GM18517 (cell line): ENCODE data around the gene TAF11L12.
"Not testable (repeated sequence)": the region's sequence is repeated elsewhere in the genome, so short reads cannot be mapped to it uniquely, and the experiment has no call there.

ENCODE experiments used
- ATAC-seq: cut with Tn5 transposase; IDR thresholded peaks from one replicate; pipeline ENCODE4 v1.9.1; 2021; ENCODE audit warnings: mild to moderate bottlenecking, moderate library complexity; ENCODE audit not compliant: unreplicated experiment

The TAF11L12 gene

DNA sequence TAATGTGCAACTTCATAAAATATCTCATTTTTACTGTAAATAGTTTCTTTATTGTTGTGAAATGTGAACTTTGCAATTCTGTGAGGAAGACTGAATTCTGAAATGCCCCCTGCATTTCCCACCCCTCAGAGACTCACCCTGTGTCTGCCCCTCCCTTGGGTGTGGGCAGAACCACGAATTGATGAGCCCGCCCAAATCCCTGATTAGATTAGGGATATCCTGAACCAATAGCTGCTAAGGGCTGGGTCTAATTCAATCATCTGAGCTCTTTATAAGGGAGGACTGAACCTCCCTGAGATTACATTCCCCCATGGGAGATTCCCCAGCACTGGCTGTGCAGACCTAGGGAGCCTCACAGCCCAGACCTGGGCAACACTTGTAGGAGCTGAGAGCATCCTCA lies at the start of gene TAF11L12:
TAF11L12 (plus strand) TSS at position 301 of the 400 bp plus-strand sequence.
- ATAC-seq: not testable (repeated sequence)

DNA sequence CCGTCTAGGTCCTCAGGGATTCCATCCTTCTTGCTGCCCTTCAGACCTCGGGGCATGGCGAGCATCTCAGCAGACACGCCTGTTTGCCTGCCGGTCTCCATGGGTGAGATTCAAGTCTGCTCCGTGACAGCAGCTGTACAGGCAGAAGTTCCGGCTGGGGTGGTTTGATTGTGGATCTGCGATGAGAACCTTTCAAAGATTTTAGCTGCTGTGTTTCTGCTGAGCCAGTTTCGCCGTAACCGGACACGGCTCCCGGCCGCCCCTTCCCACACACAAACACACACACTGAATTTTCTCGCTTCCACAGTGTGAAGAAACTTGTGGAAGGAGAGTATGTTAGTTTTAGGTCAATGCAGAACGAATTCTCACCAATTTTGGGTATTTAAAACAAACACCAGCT lies 24.5 kb upstream of the TAF11L12 start, which contains the start of gene TAF11L7:
TAF11L7 (minus strand) TSS at position 101 of the 400 bp plus-strand sequence.
- ATAC-seq: not testable (repeated sequence)

DNA sequence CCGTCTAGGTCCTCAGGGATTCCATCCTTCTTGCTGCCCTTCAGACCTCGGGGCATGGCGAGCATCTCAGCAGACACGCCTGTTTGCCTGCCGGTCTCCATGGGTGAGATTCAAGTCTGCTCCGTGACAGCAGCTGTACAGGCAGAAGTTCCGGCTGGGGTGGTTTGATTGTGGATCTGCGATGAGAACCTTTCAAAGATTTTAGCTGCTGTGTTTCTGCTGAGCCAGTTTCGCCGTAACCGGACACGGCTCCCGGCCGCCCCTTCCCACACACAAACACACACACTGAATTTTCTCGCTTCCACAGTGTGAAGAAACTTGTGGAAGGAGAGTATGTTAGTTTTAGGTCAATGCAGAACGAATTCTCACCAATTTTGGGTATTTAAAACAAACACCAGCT lies 19.3 kb upstream of the TAF11L12 start, which contains the start of gene TAF11L8:
TAF11L8 (minus strand) TSS at position 101 of the 400 bp plus-strand sequence.
- not testable (repeated sequence) for ATAC-seq

DNA sequence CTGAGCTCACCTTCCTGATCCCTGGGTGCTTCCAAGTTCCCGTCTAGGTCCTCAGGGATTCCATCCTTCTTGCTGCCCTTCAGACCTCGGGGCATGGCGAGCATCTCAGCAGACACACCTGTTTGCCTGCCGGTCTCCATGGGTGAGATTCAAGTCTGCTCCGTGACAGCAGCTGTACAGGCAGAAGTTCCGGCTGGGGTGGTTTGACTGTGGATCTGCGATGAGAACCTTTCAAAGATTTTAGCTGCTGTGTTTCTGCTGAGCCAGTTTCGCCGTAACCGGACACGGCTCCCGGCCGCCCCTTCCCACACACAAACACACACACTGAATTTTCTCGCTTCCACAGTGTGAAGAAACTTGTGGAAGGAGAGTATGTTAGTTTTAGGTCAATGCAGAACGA lies 15.9 kb upstream of the TAF11L12 start, which contains the start of gene TAF11L9:
TAF11L9 (minus strand) TSS at position 140 of the 400 bp plus-strand sequence.
- ATAC-seq: not testable (repeated sequence)

DNA sequence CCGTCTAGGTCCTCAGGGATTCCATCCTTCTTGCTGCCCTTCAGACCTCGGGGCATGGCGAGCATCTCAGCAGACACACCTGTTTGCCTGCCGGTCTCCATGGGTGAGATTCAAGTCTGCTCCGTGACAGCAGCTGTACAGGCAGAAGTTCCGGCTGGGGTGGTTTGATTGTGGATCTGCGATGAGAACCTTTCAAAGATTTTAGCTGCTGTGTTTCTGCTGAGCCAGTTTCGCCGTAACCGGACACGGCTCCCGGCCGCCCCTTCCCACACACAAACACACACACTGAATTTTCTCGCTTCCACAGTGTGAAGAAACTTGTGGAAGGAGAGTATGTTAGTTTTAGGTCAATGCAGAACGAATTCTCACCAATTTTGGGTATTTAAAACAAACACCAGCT lies 12.5 kb upstream of the TAF11L12 start, which contains the start of gene TAF11L10:
TAF11L10 (minus strand) TSS at position 101 of the 400 bp plus-strand sequence.
- ATAC-seq: not testable (repeated sequence)

DNA sequence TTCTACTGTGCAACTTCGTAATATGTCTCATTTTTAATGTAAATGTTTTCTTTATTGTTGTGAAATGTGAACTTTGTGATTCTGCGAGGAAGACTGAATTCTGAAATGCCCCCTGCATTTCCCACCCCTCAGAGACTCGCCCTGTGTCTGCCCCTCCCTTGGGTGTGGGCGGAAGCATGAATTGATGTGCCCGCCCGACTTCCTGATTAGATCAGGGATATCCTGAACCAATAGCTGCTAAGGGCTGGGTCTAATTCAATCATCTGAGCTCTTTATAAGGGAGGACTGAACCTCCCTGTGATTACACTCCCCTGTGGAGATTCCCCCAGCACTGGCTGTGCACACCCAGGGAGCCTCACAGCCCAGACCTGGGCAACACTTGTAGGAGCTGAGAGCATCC lies 6.3 kb upstream of the TAF11L12 start, which contains the start of gene TAF11L11:
TAF11L11 (plus strand) TSS at position 304 of the 400 bp plus-strand sequence.
- not testable (repeated sequence) for ATAC-seq

DNA sequence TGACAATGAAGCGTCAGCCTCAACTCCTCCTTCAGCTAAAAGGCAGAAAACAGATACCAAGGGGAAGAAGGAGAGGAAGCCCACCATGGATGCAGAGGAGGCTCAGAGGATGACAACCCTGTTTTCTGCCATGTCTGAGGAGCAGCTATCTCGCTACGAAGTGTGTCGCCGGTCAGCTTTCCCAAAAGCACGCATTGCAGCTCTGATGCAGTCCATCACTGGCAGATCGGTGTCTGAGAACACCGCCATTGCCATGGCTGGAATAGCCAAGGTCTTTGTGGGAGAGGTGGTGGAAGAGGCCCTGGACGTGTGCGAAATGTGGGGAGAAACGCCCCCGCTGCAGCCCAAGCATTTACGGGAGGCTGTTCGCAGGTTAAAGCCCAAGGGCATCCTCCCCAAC lies 5.2 kb upstream of the TAF11L12 start:
- ATAC-seq: no peak

DNA sequence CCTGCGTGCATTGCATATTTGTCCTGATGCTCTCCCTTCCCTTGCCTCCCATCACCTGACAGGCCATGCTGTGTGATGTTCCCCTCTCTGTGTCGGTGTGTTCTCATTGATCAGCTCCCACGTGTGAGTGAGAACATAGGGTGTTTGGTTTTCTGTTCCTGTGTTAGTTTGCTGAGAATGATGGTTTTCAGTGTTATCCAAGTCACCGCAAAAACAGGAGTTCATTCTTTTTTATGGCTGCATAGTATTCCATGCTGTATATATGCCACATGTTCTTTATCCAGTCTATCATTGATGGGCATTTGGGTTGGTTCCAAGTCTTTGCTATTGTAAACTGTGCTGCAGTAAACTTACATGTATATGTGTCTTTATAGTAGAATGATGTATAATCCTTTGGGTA lies 2.7 kb upstream of the TAF11L12 start:
- ATAC-seq: not testable (repeated sequence)

DNA sequence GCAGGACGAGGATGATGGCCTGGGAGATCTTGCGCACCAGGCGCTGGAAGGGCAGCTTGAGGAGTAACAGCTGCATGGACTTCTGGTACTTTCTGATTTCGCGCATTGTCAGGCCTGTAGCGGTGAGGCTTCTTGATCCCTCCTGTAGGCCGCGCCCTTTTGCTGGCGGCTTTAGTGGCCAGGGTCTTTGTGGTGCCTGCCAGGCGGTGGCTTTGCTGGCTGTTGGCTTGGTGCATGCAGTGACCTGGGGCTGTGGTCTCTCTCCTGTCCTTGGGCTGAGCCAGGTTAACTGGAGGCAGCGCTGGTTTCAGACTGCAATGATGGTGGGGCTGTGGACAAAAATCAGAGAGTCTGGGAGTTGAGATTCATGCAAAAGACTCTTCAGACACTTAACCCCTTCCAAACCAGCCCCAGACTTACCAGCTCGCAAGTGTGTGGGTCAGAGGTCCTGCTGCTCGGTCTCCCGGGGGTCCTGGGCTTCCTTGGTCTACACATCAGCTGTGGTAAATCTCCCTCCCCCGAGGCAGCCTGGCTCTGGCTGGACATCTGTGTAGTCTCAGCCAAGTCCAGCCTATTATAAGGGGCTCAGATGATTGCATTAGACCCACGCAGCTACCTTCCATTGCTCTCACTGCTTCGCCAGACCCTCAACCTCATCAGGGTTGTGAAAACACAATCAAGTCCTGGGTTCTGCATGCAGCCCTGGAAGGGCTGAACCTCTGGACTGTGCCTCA lies 4.8 kb downstream of the TAF11L12 start:
- no peak for ATAC-seq

DNA sequence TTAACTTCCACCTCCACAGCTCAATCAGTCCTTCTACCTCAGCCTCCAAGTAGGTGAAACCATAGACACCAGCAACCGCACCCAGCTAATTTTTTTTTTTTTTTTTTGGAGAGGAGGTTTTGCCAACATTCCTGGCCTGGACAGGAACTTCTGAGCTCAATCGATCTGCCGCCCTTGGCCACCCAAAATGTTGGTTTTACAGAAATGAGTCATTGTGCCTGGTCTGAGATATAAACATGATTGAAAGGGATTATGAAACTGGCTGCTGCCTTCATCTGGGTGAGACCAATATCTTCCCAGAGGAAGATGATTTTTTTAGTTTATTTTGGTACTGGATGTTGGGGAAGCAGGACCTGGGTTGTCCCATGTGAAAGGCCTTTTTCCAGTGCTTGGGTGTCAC lies 9.2 kb downstream of the TAF11L12 start:
- no peak for ATAC-seq

DNA sequence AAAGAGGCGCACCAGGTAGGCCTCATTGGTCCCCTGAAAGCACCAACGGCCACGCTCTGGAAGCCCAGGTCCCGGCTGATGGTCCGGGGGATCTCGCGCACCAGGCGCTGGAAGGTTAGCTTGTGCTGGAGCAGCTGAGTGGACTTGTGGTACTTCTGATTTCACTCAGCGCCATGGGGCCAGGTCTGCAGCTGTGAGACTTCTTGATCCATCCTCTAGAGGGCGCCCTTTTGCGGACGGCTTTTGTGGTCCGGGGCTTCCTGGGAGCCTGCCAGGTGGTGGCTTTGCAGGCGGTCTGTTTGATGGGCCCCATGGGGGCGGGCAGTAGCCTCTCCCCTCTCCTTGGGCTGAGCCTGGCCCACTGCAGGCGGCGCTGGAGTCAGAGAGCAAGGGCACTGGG lies 10.4 kb downstream of the TAF11L12 start:
- no peak for ATAC-seq

DNA sequence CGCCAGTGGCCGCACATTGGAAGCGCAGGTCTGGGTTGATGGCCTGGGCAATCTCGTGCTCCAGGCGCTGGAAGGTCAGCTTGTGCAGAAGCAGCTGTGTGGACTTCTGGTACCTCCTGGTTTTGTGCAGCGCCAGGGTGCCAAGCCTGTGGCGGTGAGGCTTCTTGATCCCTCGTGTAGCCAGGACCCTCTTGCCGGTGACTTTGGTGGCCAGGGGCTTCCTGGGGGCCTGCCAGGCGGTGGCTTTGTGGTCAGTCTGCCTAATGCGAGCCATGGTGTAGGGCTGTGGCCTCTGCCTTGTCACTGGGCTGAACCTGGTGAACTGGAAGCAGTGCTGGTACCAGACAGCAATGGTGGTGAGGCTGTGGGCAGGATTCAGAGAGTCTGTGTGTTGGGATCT lies 15.5 kb downstream of the TAF11L12 start:
- no peak for ATAC-seq

DNA sequence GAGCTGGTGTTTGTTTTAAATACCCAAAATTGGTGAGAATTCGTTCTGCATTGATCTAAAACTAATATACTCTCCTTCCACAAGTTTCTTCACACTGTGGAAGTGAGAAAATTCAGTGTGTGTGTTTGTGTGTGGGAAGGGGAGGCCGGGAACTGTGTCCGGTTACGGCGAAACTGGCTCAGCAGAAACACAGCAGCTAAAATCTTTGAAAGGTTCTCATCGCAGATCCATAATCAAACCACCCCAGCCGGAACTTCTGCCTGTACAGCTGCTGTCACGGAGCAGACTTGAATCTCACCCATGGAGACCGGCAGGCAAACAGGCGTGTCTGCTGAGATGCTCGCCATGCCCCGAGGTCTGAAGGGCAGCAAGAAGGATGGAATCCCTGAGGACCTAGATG lies 21.6 kb downstream of the TAF11L12 start, which contains the start of gene TAF11L13:
TAF11L13 (plus strand) TSS at position 301 of the 400 bp plus-strand sequence.
- ATAC-seq: not testable (repeated sequence)

DNA sequence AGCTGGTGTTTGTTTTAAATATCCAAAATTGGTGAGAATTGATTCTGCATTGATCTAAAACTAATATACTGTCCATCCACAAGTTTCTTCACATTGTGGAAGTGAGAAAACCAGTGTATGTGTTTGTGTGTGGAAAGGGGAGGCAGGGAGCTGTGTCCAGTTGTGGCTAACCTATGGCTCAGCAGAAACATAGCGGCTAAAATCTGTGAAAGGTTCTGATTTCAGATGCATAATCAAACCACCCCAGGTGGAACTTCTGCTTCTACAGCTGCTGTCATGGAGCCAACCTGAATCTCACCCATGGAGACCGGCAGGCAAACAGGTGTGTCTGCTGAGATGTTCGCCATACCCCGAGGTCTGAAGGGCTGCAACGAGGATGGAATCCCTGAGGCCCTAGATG lies 24.0 kb downstream of the TAF11L12 start, which contains the start of gene TAF11L14:
TAF11L14 (plus strand) TSS at position 301 of the 400 bp plus-strand sequence.
- no peak for ATAC-seq

DNA sequence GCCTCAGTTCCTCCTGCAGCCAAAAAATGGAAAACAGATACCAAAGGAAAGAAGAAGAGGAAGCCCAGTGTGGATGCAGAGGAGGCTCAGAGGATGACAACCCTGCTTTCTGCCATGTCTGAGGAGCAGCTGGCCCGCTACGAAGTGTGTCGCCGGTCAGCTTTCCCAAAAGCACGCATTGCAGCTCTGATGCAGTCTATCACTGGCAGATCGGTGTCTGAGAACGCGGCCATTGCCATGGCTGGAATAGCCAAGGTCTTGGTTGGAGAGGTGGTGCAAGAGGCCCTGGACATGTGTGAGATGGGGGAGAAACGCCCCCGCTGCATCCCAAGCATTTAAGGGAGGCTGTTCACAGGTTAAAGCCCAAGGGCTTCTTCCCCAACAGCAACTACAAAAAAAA lies 39.0 kb downstream of the TAF11L12 start:
- ATAC-seq: not testable (repeated sequence)

DNA sequence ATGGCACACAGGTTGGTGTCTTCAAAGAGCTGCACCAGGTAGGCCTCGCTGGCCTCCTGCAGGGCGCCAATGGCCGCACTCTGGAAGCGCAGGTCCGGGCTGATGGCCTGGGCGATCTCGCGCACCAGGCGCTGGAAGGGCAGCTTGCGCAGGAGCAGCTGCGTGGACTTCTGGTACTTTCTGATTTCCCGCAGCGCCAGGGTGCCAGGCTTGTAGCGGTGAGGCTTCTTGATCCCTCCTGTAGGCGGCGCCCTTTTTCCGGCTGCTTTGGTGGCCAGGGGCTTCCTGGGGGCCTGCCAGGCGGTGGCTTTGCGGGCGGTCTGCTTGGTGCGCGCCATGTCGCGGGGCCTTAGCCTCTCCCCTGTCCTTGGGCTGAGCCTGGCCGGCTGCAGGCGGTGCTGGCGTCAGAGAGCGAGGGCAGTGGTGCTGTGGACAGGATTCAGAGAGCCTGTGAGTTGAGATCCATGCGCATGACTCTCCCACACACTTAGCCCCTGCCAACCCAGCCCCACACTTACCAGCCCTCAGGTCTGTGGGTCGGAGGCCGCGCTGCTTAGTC lies 45.1 kb downstream of the TAF11L12 start:
- not testable (repeated sequence) for ATAC-seq

DNA sequence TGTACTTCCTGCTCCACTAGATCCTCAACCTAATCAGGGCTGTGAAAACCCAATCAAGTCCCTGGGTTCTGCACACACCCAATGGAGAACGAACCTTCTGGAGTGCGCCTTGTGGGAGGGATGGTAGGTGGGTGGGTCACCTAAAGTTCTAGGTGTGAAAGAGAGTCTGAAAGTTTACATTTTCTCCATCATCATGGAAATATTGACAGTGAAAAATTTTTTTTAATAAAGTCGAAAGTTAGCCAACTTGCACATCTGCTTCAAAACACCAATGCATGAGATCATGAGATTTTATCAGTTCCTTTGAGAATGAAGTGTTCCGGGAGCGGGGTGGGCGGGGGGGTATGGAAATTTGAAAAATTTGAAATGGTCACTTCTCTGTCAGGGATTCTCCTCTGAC lies 45.7 kb downstream of the TAF11L12 start:
- no peak for ATAC-seq
